DOHH2 (cell line): Measurements from ENCODE around the gene RBMS3.

Source experiments
- H3F3A ChIP-seq: fragments of 200-600 bp; sonication (generic), shearing (Covaris generic); 2 replicates; pipeline ENCODE4 v1.6.0; 2016; ENCODE audit warnings: antibody characterized with exemption, mild to moderate bottlenecking; ENCODE audit not compliant: control insufficient read depth, insufficient read depth
- H3K27ac ChIP-seq: fragments of 200-600 bp; sonication (generic); 2 replicates; pipeline ENCODE4 v1.5.1; 2014; ENCODE audit warnings: low read depth, mild to moderate bottlenecking, low read length, moderate library complexity
- H3K27me3 ChIP-seq: fragments of 200-600 bp; sonication (generic); 2 replicates; pipeline ENCODE4 v1.6.1; 2014; ENCODE audit warnings: mild to moderate bottlenecking, low read length, mixed read lengths; ENCODE audit not compliant: control insufficient read depth
- H3K36me3 ChIP-seq: fragments of 200-600 bp; sonication (generic); 2 replicates; pipeline ENCODE4 v1.6.1; 2014; ENCODE audit warnings: mild to moderate bottlenecking, low read length, moderate library complexity, mixed read lengths; ENCODE audit not compliant: control insufficient read depth
- H3K4me1 ChIP-seq: fragments of 200-600 bp; sonication (generic); 2 replicates; pipeline ENCODE4 v1.6.1; 2014; ENCODE audit warnings: mild to moderate bottlenecking, low read length, mixed read lengths; ENCODE audit not compliant: control insufficient read depth
- H3K4me2 ChIP-seq: fragments of 200-600 bp; sonication (generic); 2 replicates; pipeline ENCODE4 v1.6.0; 2014; ENCODE audit warnings: mild to moderate bottlenecking, low read length, moderate library complexity
- H3K4me3 ChIP-seq: fragments of 200-600 bp; sonication (generic); 2 replicates; pipeline ENCODE4 v1.5.1; 2014; ENCODE audit warnings: mild to moderate bottlenecking, low read length, mixed read lengths
- H3K79me2 ChIP-seq: fragments of 200-600 bp; sonication (generic); 2 replicates; pipeline ENCODE4 v1.6.1; 2014; ENCODE audit warnings: mild to moderate bottlenecking, low read length, mixed read lengths; ENCODE audit not compliant: control insufficient read depth
- H3K9me2 ChIP-seq: fragments of 200-600 bp; sonication (generic); replicated peaks from 2 replicates; pipeline ENCODE4 v1.6.1; 2014; ENCODE audit warnings: mild to moderate bottlenecking, low read length, mixed read lengths; ENCODE audit not compliant: control insufficient read depth
- H3K9me3 ChIP-seq: fragments of 200-600 bp; sonication (generic); 2 replicates; pipeline ENCODE4 v1.6.1; 2014; ENCODE audit warnings: antibody characterized with exemption, low read length, mixed read lengths; ENCODE audit not compliant: control insufficient read depth, insufficient read depth
- H4K20me1 ChIP-seq: fragments of 200-600 bp; sonication (generic); 2 replicates; pipeline ENCODE4 v1.6.0; 2014; ENCODE audit warnings: low read depth, mild to moderate bottlenecking, antibody characterized with exemption, low read length, moderate library complexity; ENCODE audit not compliant: control insufficient read depth, insufficient read depth
- EZH2phosphoT487 ChIP-seq: fragments of 200-600 bp; sonication (generic); IDR thresholded peaks from 2 replicates; pipeline ENCODE4 v1.6.1; 2017; ENCODE audit warnings: borderline replicate concordance, mild to moderate bottlenecking, antibody characterized with exemption, low read length, moderate library complexity, mixed read lengths
- TF ChIP-seq, protein P1 (sequence below): fragments of 200-600 bp; sonication (generic); IDR thresholded peaks from one replicate; pipeline ENCODE4 v1.5.1; 2014; ENCODE audit warnings: antibody characterized with exemption, mild to moderate bottlenecking, low read depth, low read length; ENCODE audit not compliant: poor library complexity, severe bottlenecking

The RBMS3 gene

GRCh38 chr3:29701326-29701983, 420.6 kb downstream of the RBMS3 start:
- TF ChIP-seq, protein P1, sequence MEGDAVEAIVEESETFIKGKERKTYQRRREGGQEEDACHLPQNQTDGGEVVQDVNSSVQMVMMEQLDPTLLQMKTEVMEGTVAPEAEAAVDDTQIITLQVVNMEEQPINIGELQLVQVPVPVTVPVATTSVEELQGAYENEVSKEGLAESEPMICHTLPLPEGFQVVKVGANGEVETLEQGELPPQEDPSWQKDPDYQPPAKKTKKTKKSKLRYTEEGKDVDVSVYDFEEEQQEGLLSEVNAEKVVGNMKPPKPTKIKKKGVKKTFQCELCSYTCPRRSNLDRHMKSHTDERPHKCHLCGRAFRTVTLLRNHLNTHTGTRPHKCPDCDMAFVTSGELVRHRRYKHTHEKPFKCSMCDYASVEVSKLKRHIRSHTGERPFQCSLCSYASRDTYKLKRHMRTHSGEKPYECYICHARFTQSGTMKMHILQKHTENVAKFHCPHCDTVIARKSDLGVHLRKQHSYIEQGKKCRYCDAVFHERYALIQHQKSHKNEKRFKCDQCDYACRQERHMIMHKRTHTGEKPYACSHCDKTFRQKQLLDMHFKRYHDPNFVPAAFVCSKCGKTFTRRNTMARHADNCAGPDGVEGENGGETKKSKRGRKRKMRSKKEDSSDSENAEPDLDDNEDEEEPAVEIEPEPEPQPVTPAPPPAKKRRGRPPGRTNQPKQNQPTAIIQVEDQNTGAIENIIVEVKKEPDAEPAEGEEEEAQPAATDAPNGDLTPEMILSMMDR = no peak
- TF ChIP-seq EZH2phosphoT487 = no peak
- no peaks in the 10 kb centered on the region for H4K20me1 ChIP-seq
- H3K27me3 ChIP-seq = no peaks in the 10 kb centered on the region
- no peak overlapping the region for H3K27ac ChIP-seq
- H3K9me3 ChIP-seq = no peaks in the 10 kb centered on the region; the same call in 1 of the 2 replicates
- H3K4me2 ChIP-seq = no peak overlapping the region
- H3F3A ChIP-seq = no peaks in the 10 kb centered on the region
- H3K9me2 ChIP-seq = no peaks in the 10 kb centered on the region
- H3K4me1 ChIP-seq = no peaks in the 10 kb centered on the region
- H3K4me3 ChIP-seq = no peak overlapping the region
- no peaks in the 10 kb centered on the region for H3K36me3 ChIP-seq
- no peaks in the 10 kb centered on the region for H3K79me2 ChIP-seq

- no peak for TF ChIP-seq EZH2phosphoT487
- TF ChIP-seq, protein P1 = no peak
- no peaks in the 10 kb centered on the region for H4K20me1 ChIP-seq
- no peaks in the 10 kb centered on the region for H3K9me2 ChIP-seq
- no peaks in the 10 kb centered on the region for H3K79me2 ChIP-seq
- no peak overlapping the region for H3K27ac ChIP-seq
- no peaks in the 10 kb centered on the region for H3K4me1 ChIP-seq
- no peaks in the 10 kb centered on the region for H3K36me3 ChIP-seq
- H3K9me3 ChIP-seq = no peaks in the 10 kb centered on the region; the same call in 1 of the 2 replicates
- H3K4me2 ChIP-seq = no peak overlapping the region
- no peaks in the 10 kb centered on the region for H3F3A ChIP-seq
- no peaks in the 10 kb centered on the region for H3K27me3 ChIP-seq
- H3K4me3 ChIP-seq = no peak overlapping the region
Measured at GRCh38 chr3:29705906-29706844, 425.3 kb downstream of the RBMS3 start.

DNA sequence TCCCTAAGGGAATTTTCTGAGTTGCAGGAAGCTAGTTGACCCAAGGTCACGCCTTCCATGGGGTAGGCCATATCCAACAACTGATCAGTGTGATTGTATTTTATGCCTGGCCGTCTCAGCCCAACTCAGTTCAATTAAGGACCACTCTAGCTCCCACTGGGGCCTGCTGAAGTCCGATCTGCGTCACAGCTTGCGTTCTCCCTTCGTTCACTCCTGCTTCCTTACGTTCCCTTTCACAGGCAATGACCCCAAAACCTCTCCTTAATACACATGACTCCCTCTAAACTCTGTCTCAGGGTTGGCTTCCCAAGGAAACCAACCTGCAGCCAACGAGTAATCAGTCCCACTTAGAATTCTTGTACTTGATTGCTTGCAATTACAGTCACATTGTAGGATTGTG, 428.0 kb downstream of the RBMS3 start:
- Histone ChIP-seq H3K27ac (no peak overlapping the region), H3K36me3 (no peaks in the 10 kb centered on the region), H4K20me1 (no peaks in the 10 kb centered on the region), H3F3A (no peaks in the 10 kb centered on the region), H3K4me1 (no peaks in the 10 kb centered on the region), H3K9me3 (no peaks in the 10 kb centered on the region), H3K4me2 (no peak overlapping the region), H3K79me2 (no peaks in the 10 kb centered on the region), H3K9me2 (no peaks in the 10 kb centered on the region), H3K27me3 (no peaks in the 10 kb centered on the region), H3K4me3 (no peak overlapping the region)
- TF ChIP-seq EZH2phosphoT487 = no peak
- TF ChIP-seq, protein P1 = no peak
